ENCODE measurements around the gene MICAL2. TPM values are rescaled to one million over a fixed set of nuclear protein-coding genes. Genes with fewer than 3 reads are reported as not detected.

Gene MICAL2
- total RNA-seq, 4 donors from 2014 or later, result 195 to 499 (median 259) TPM

- Histone ChIP-seq H3K27ac (replicated peaks in 1 of 4) (peak overlapping the region; percentile 87 to 91 (median 90)), H3K36me3 (peaks cover 0 to 18% (median 9%) of the 10 kb centered on the region in 4 donors), H3K27me3 (no peaks in the 10 kb centered on the region), H3K4me1 (peaks cover 77 to 100% (median 94%) of the 10 kb centered on the region in 4 donors), H3K4me3 (no peak overlapping the region), H3K9me3 (no peaks in the 10 kb centered on the region)
- 80% methylated on average over 12 of the region's 12 CpGs for WGBS
- DNase-seq (ENCODE audit: extremely low spot score), result no peak
- intact Hi-C loops (cut with DNase I), result loop anchor here (10.0 kb wide), 1 partner anchor 73 kb away; no protein-coding TSS in a partner anchor
- TF ChIP-seq CTCF (IDR thresholded peaks at IDR 0.05) (no peak), POLR2AphosphoS5 (IDR thresholded peaks at IDR 0.05) (no peak), EP300 (IDR thresholded peaks at IDR 0.05) (no peak), POLR2A (IDR thresholded peaks at IDR 0.05; ENCODE audit: low read depth) (no peak)
Measured at GRCh38 chr11:12161603-12162350, 51.4 kb downstream of the MICAL2 start.

GRCh38 chr11:12162652-12163051, 52.3 kb downstream of the MICAL2 start:
- no peaks in the 10 kb centered on the region for H3K27me3 ChIP-seq
- H3K9me3 ChIP-seq, result no peaks in the 10 kb centered on the region
- H3K36me3 ChIP-seq, result peaks cover 0 to 18% (median 9%) of the 10 kb centered on the region in 4 donors
- DNase-seq (ENCODE audit: extremely low spot score), result no peak
- 100% methylated on average over 1 of the region's 1 CpG for WGBS
- TF ChIP-seq POLR2AphosphoS5 (IDR thresholded peaks at IDR 0.05), result no peak
- no peak for TF ChIP-seq POLR2A (IDR thresholded peaks at IDR 0.05; ENCODE audit: low read depth)
- no peak for TF ChIP-seq CTCF (IDR thresholded peaks at IDR 0.05)
- TF ChIP-seq EP300 (IDR thresholded peaks at IDR 0.05), result no peak
- peak overlapping the region; percentile 87 to 91 (median 90) for H3K27ac ChIP-seq (replicated peaks in 1 of 4)
- peaks cover 77 to 100% (median 94%) of the 10 kb centered on the region in 4 donors for H3K4me1 ChIP-seq
- no peak overlapping the region for H3K4me3 ChIP-seq
- intact Hi-C loops (cut with DNase I), result loop anchor here (10.0 kb wide), 1 partner anchor 72 kb away; no protein-coding TSS in a partner anchor

- Histone ChIP-seq H3K9me3 (no peaks in the 10 kb centered on the region), H3K27ac (replicated peaks in 1 of 4) (peak overlapping the region; percentile 87 to 91 (median 90)), H3K4me3 (no peak overlapping the region), H3K36me3 (peaks cover 0 to 18% (median 9%) of the 10 kb centered on the region in 4 donors), H3K27me3 (no peaks in the 10 kb centered on the region), H3K4me1 (peaks cover 70 to 97% (median 89%) of the 10 kb centered on the region in 4 donors)
- intact Hi-C loops (cut with DNase I), result loop anchor here (10.0 kb wide), 1 partner anchor 71 kb away; no protein-coding TSS in a partner anchor
- TF ChIP-seq POLR2AphosphoS5 (IDR thresholded peaks at IDR 0.05), result peak; percentile 76 to 83
- TF ChIP-seq EP300 (IDR thresholded peaks at IDR 0.05), result no peak
- WGBS, result 70% methylated on average over 5 of the region's 13 CpGs
- no peak for DNase-seq (ENCODE audit: extremely low spot score)
Measured at GRCh38 chr11:12163181-12163941, 53.0 kb downstream of the MICAL2 start.

GRCh38 chr11:12164061-12165014, 53.9 kb downstream of the MICAL2 start:
- peak; percentile 25 to 38 for TF ChIP-seq POLR2AphosphoS5 (IDR thresholded peaks at IDR 0.05)
- no peak for TF ChIP-seq EP300 (IDR thresholded peaks at IDR 0.05)
- H3K4me1 ChIP-seq, result peaks cover 72 to 96% (median 84%) of the 10 kb centered on the region in 4 donors

More at GRCh38 chr11:12164061-12165014, 53.9 kb downstream of the MICAL2 start:
- Histone ChIP-seq H3K27ac (replicated peaks in 1 of 4) (peak overlapping the region; percentile 87 to 91 (median 90)), H3K36me3 (peaks cover 0 to 18% (median 9%) of the 10 kb centered on the region in 4 donors), H3K4me3 (no peak overlapping the region), H3K27me3 (no peaks in the 10 kb centered on the region), H3K9me3 (no peaks in the 10 kb centered on the region)
- DNase-seq (ENCODE audit: extremely low spot score), result no peak
- 72% methylated on average over 9 of the region's 9 CpGs for WGBS
- intact Hi-C loops (cut with DNase I), result loop anchor here (10.0 kb wide), 1 partner anchor 70 kb away; no protein-coding TSS in a partner anchor

Data from esophagus muscularis mucosa (tissue), 4 donors.